Peyer's patch (tissue), 4 donors: Measurements from ENCODE around the gene TMEM107.

Source experiments
- POLR2A ChIP-seq, 2 donors: fragments of 450-650 bp; IDR thresholded peaks; one replicate each; pipeline ENCODE4 v1.5.1; 2017; ENCODE audit warnings: antibody characterized with exemption in 2 of 2, mild to moderate bottlenecking in 2 of 2, moderate library complexity in 2 of 2
- TF ChIP-seq, protein P1 (sequence below), 6 experiments: fragments of 450-650 bp in 4 of 6; fragments of 200-600 bp in 2 of 6; sonication (generic) in 1 of 6; IDR thresholded peaks; one replicate each; pipeline ENCODE4 v1.5.1; 2017 to 2019; ENCODE audit warnings: antibody characterized with exemption in 6 of 6, mild to moderate bottlenecking in 3 of 6, moderate library complexity in 1 of 6

GRCh38 chr17:8148560-8148959 is 27.6 kb downstream of the TMEM107 start:
- TF ChIP-seq, protein P1, sequence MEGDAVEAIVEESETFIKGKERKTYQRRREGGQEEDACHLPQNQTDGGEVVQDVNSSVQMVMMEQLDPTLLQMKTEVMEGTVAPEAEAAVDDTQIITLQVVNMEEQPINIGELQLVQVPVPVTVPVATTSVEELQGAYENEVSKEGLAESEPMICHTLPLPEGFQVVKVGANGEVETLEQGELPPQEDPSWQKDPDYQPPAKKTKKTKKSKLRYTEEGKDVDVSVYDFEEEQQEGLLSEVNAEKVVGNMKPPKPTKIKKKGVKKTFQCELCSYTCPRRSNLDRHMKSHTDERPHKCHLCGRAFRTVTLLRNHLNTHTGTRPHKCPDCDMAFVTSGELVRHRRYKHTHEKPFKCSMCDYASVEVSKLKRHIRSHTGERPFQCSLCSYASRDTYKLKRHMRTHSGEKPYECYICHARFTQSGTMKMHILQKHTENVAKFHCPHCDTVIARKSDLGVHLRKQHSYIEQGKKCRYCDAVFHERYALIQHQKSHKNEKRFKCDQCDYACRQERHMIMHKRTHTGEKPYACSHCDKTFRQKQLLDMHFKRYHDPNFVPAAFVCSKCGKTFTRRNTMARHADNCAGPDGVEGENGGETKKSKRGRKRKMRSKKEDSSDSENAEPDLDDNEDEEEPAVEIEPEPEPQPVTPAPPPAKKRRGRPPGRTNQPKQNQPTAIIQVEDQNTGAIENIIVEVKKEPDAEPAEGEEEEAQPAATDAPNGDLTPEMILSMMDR (IDR thresholded peaks at IDR 0.05), result no peak
- TF ChIP-seq POLR2A (IDR thresholded peaks at IDR 0.05), result no peak
